ENCODE data around the gene CDH3. TPM values are rescaled to one million over a fixed set of nuclear protein-coding genes. Genes with fewer than 3 reads are reported as not detected.
A peak's percentile ranks its signal among the peaks of the same experiment; 100 is the strongest.

Gene CDH3
- total and polyA plus RNA-seq, 2 of the 8 experiments (the other 6 are each of a cell fraction or from before 2014, with no cell fraction given), result 146 to 171 TPM

GRCh38 chr16:68731637-68732036 is 86.5 kb downstream of the CDH3 start:
- no peaks in the 10 kb centered on the region for H3K36me3 ChIP-seq (ENCODE audit: control insufficient read depth in 2 of 4, insufficient read depth in 4 of 4, low read length in 3 of 4)
- no peak overlapping the region for H3K14ac ChIP-seq (ENCODE audit: insufficient read length)
- H3K27ac ChIP-seq (ENCODE audit: low read depth, low read length), result no peak overlapping the region
- FAIRE-seq (no peak), DNase-seq (ENCODE audit: low read depth in 1 of 2, low spot score in 2 of 2) (no peak)
- ChIA-PET CTCF (ENCODE audit: partially characterized antibody) (interaction anchor here (0.6 to 1.7 kb wide), 4 partner anchors 9 to 142 kb away, joined by 3 to 5 read pairs (median 4); no protein-coding TSS in a partner anchor), POLR2A (ENCODE audit: partially characterized antibody) (interaction anchor here (1.0 to 1.4 kb wide), 2 partner anchors 9 to 20 kb away, joined by 4 read pairs; no protein-coding TSS in a partner anchor)
- no peaks in the 10 kb centered on the region for H3K23me2 ChIP-seq (ENCODE audit: low read depth, low read length)
- no peak overlapping the region for H3K4ac ChIP-seq (replicated peaks; ENCODE audit: insufficient read length, low read depth, low read length)
- H3K9ac ChIP-seq (replicated peaks in 1 of 4; ENCODE audit: extremely low read depth in 1 of 4, low read depth in 3 of 4, low read length in 3 of 4), result no peak overlapping the region
- no peak overlapping the region for H2BK120ac ChIP-seq (replicated peaks; ENCODE audit: low read depth, low read length)
- 71% methylated on average over 3 of the region's 3 CpGs; no CpG with 5 or more reads in 1 of the 2 experiments for WGBS, 2 experiments (ENCODE audit: extremely low coverage in 1 of 2, insufficient coverage in 1 of 2, insufficient read length in 1 of 2, insufficient replicate concordance in 2 of 2, low coverage in 1 of 2, low lambda C conversion rate in 2 of 2, missing lambda C conversion rate in 1 of 2)
- no peak overlapping the region for H4K8ac ChIP-seq (ENCODE audit: extremely low read depth, insufficient read depth, low read length)
- no peak overlapping the region for H4K91ac ChIP-seq (replicated peaks; ENCODE audit: insufficient read length, low read length)
- H2AFZ ChIP-seq (ENCODE audit: low read length), result no peak overlapping the region
- no peaks in the 10 kb centered on the region for H3K27me3 ChIP-seq (replicated peaks in 1 of 4; ENCODE audit: control insufficient read depth in 3 of 4, extremely low read depth in 1 of 4, insufficient read depth in 3 of 4, low read length in 3 of 4)
- H2BK12ac ChIP-seq (ENCODE audit: low read depth, low read length), result no peak overlapping the region
- H3K4me3 ChIP-seq (ENCODE audit: extremely low read depth in 1 of 4, insufficient read depth in 2 of 4, low read depth in 3 of 4, low read length in 4 of 4), result no peak overlapping the region
- TF ChIP-seq EZH2 (IDR thresholded peaks at IDR 0.05; ENCODE audit: low read depth, low read length, severe bottlenecking), result no peak
- TF ChIP-seq CTBP2 (IDR thresholded peaks at IDR 0.05; ENCODE audit: borderline replicate concordance, insufficient read depth, insufficient read length, low read length), result no peak
- no peak for TF ChIP-seq KDM4A (IDR thresholded peaks at IDR 0.05; ENCODE audit: low read depth, low read length, severe bottlenecking)
- TF ChIP-seq RNF2 (IDR thresholded peaks at IDR 0.05; ENCODE audit: borderline replicate concordance, low read depth, low read length, missing control alignments, poor library complexity, severe bottlenecking), result no peak
- TF ChIP-seq KDM5A (IDR thresholded peaks at IDR 0.05; ENCODE audit: low read length), result no peak
- TF ChIP-seq TAF7 (optimal IDR thresholded peaks at IDR 0.05; ENCODE audit: borderline replicate concordance, low read depth, low read length), result no peak
- no peak for TF ChIP-seq GTF2F1 (IDR thresholded peaks at IDR 0.05; ENCODE audit: borderline replicate concordance, low read depth, low read length)
- TF ChIP-seq FOSL1 (IDR thresholded peaks at IDR 0.05; ENCODE audit: insufficient read depth, low read depth, low read length), result no peak
- H2BK15ac ChIP-seq (ENCODE audit: low read length), result no peak overlapping the region
- no peak overlapping the region for H2BK20ac ChIP-seq (ENCODE audit: low read length)
- no peak overlapping the region for H3K56ac ChIP-seq (replicated peaks; ENCODE audit: insufficient read length, low read depth, low read length)
- no peak overlapping the region for H3K23ac ChIP-seq (ENCODE audit: insufficient read length)
- no peaks in the 10 kb centered on the region for H3K79me2 ChIP-seq (ENCODE audit: control insufficient read depth in 1 of 2, insufficient read depth in 2 of 2, low read length in 2 of 2)
- no peaks in the 10 kb centered on the region for H3K9me3 ChIP-seq (ENCODE audit: insufficient read depth in 2 of 2, low read depth in 1 of 2, low read length in 1 of 2)
- H3K4me2 ChIP-seq (ENCODE audit: insufficient read depth in 1 of 2, low read depth in 2 of 2, low read length in 2 of 2), result peak overlapping the region; percentile 43 to 55; a peak in 1 of 4 replicates
- no peak overlapping the region for H2AK5ac ChIP-seq (ENCODE audit: low read depth, low read length)
- no peak overlapping the region for H2BK5ac ChIP-seq (ENCODE audit: low read depth, low read length)
- no peak overlapping the region for H3K18ac ChIP-seq (ENCODE audit: extremely low read depth, low read length)
- no peak overlapping the region for H4K5ac ChIP-seq (ENCODE audit: insufficient read length, low read depth, low read length)
- H3K79me1 ChIP-seq (ENCODE audit: low read depth, low read length), result no peaks in the 10 kb centered on the region
- peaks cover 0 to 6% (median 2%) of the 10 kb centered on the region in 4 experiments; a peak in 3 of 7 replicates for H3K4me1 ChIP-seq (replicated peaks in 1 of 4; ENCODE audit: control insufficient read depth in 3 of 4, insufficient read depth in 4 of 4, low read length in 3 of 4)
- H4K20me1 ChIP-seq (replicated peaks in 1 of 2; ENCODE audit: control insufficient read depth in 1 of 2, insufficient read depth in 2 of 2, low read length in 2 of 2), result no peaks in the 10 kb centered on the region
